Choroid plexus epithelial cell (primary cell): Measurements from ENCODE around the gene AGPS.
"Not testable (repeated sequence)": the region's sequence is repeated elsewhere in the genome, so short reads cannot be mapped to it uniquely, and the experiment has no call there.

Experiments
- DNase-seq: peaks from one replicate; pipeline ENCODE4 v3.0.0-alpha.2; 2010; ENCODE audit warnings: low read depth
- H3K4me3 ChIP-seq: 2 replicates; pipeline ENCODE4 v1.5.1; 2011; ENCODE audit warnings: low read depth, mild to moderate bottlenecking, control low read depth, low read length, moderate library complexity
- CTCF ChIP-seq: conservative IDR thresholded peaks from 2 replicates; pipeline ENCODE4 v1.5.1; 2011; ENCODE audit warnings: low read depth, mild to moderate bottlenecking, control low read depth, inconsistent platforms, low read length, moderate library complexity

The AGPS gene

DNA sequence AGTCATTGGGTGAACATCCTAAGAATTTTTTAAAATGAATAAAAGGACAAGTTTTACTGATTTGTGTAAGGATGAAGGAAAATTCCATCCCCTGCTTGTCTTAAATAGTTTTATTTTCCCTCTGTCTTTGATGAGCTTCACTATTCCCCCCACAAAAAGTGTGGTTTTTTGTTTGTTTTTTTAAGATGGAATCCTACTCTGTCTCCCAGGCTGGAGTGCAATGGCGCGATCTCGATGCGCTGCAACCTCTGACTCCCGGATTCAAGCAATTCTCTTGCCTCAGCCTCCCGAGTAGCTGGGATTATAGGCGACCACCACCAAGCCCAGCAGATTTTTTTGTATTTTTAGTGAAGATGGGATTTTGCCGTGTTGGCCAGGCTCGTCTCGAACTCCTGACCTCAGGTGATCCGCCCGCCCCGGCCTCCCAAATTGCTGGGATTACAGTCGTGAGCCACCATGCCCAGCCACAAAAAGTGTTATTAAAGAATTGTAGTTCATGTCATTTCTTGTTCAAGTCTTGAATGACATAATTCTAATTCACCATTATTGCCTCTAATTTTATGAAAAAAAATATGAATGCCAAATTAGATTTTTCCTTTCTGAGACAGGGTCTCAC lies 91.7 kb downstream of the AGPS start:
- no peak overlapping the region for H3K4me3 ChIP-seq
- no peak for TF ChIP-seq CTCF
- no peak for DNase-seq

GRCh38 chr2:177485657-177486056 lies 93.1 kb downstream of the AGPS start:
- not testable (repeated sequence) for H3K4me3 ChIP-seq, DNase-seq

- peak; percentile 70 for TF ChIP-seq CTCF
- no peak overlapping the region for H3K4me3 ChIP-seq
- peak; percentile 65 for DNase-seq
Observed at GRCh38 chr2:177489719-177490301, 97.2 kb downstream of the AGPS start.

- TF ChIP-seq CTCF: no peak
- no peak for DNase-seq
- no peak overlapping the region for H3K4me3 ChIP-seq
Observed at GRCh38 chr2:177495945-177496344, 103.4 kb downstream of the AGPS start.

DNA sequence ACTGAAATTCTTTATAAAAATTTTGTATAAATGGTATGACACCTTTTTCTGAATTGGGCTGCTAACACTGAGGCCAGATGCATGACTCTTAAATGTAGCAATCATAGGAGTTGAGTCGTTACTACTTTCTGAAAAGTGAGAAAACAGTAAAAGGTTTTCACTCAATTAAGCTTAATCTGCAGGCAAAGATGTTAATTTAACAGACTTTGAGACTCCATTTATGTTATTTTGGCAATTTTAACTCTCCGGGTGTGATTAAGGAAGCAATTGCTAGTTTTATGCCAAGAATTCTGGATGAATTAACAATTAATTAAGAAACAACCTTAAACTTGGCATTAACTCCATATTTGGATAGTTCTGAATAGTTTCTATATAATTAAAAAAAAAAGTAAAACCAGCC lies 104.3 kb downstream of the AGPS start:
- no peak for TF ChIP-seq CTCF

DNA sequence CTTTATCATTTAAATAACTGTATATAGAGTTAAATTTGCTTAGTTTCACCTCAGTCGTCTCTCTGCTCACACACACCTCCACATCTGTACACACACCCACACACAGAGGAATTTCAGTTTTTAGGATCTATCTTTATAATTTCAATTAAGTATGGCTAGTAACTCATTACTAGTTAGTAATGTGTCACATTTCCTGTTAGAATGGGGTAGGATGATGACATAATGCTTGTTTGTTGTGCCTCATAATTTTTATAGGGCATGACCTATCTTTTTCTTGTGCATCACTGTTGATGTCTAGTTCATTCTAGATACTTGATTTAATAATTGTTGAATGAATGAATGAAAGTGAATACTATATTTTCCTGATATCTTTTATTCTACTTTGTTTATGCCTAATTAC lies 108.6 kb downstream of the AGPS start:
- no peak for TF ChIP-seq CTCF
- no peak overlapping the region for H3K4me3 ChIP-seq
- DNase-seq: no peak

More for the DNA sequence above, 104.3 kb downstream of the AGPS start:
- DNase-seq: no peak
- H3K4me3 ChIP-seq: no peak overlapping the region

DNA sequence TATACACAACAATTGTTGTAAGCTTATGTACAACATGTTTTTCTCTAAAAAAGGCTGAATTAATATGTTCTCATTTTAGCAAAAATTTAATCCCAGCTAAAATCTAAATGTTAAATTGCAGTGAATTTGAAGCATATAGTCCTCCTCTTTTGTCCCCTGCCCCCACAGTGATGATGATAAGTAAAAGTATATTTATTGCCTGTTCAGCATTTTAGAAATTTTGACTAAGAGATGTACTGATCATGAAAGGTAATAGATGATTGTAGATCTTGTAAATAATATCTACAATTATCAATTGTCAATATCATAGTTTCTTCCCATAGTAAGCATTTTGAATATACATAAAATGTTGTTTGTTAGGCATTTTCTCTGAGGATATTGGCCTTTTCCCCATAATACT lies 113.9 kb downstream of the AGPS start:
- DNase-seq: no peak
- TF ChIP-seq CTCF: no peak
- no peak overlapping the region for H3K4me3 ChIP-seq
